ENCODE data around the gene GNAQ.
"Not testable (repeated sequence)": the region's sequence is repeated elsewhere in the genome, so short reads cannot be mapped to it uniquely, and the experiment has no call there.

GNAQ gene

DNA sequence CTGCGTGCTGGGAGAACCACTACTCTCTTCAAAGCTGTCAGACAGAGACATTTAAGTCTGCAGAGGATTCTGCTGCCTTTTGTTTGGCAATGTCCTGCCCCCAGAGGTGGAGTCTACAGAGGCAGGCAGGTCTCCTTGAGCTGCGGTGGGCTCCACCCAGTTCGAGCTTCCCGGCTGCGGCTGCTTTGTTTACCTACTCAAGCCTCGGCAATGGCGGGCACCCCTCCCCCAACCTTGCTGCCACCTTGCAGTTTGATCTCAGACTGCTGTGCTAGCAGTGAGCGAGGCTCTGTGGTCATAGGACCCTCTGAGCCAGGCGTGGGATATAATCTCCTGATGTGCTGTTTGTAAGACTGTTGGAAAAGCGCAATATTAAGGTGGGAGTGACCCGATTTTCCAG is 343.9 kb downstream of the GNAQ start:
- not testable (repeated sequence) for DNase-seq (ENCODE audit: low spot score)

DNA sequence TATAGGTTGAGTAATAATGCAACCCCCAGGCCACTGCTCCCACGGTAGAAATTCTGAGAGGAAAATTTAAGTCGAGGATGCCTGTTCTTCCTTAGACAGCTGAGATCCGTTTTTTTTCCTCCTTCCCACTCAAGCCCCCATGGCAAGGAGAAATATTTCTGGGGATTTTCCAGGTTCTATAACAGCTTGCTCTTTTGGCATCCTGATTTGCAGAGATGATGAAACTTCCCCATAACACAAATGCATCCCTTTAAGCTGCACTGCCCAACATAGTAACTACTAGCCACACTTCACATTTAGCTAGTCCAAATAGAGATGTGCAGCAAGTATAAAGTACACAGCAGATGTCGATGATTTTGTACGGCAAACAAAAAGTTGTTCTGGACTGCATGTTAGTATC is 351.0 kb downstream of the GNAQ start:
- no peak for DNase-seq (ENCODE audit: low spot score)

DNA sequence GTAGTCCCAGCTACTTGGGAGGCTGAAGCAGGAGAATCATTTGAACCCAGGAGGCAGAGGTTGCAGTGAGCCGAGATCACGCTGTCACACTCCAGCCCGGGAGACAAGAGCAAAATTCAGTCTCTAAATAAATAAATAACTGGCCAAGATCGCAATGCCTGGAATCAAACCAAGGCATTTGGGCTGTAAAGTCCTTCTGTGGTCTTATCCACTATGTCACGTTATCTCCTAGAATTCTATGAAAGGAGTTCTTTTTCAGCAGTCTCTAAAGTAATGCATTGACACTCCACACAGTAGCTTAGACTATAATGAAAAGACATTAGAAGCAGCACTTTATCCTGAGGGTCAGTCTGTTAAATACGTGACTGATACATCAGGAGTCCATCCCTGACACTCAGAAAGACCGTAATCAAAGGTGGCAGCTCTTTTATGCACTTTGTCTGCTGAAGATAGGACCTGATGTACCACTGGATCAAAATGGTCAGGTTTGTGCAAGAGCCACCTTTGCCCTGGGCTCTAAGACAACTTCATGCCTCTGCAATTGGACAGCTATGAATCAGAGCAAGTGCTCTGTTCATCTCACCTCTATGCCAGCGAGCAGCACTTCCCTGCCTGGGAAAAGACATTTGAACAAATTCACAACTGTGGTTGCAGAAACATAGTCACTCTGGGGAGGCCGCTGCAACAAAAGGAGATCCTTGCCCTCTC is 351.8 kb downstream of the GNAQ start:
- DNase-seq (ENCODE audit: low spot score), result no peak

DNA sequence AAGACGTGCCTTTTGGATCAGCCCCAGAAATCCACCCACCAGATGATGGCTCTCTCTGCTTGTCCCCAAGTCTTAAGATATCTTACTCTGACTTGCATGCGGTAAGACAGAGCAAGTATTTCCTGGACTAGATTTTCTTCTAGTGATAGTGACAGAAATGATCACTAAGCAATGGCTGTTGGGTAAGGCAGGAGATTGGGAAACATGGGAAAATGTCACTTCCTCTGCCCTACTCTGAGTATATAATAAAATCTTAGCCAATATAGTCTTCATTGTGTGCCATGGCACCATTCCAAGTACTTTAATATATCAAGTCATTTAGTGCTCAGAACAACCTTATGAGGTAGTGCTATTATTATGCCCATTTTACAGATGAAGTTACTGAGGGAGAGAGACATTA is 352.5 kb downstream of the GNAQ start:
- DNase-seq (ENCODE audit: low spot score), result no peak

DNA sequence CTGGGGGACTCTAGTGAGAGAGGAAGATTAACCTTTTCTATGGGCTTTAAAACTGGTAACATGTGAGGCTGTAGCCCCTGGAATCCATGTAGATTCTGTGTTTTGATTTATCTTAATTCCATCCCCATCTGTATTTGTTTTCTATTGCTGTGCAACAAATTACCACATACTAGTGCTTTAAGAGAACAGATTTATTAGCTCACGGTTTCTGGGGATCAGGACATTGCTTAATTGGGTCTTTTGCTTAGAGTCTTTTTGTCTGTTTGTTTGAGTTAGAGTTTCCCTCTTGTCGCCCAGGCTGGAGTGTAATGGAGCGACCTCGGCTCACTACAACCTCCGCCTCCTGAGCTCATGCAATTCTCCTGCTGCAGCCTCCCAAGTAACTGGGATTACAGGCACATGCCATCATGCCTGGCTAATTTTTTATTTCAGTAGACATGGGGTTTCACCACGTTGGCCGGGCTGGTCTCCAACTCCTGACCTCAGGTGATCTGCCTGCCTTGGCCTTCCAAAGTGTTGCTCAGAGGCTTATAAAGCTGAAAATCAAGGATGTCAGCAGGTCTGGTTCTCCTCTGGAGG is 353.6 kb downstream of the GNAQ start:
- DNase-seq (ENCODE audit: low spot score), result no peak

DNA sequence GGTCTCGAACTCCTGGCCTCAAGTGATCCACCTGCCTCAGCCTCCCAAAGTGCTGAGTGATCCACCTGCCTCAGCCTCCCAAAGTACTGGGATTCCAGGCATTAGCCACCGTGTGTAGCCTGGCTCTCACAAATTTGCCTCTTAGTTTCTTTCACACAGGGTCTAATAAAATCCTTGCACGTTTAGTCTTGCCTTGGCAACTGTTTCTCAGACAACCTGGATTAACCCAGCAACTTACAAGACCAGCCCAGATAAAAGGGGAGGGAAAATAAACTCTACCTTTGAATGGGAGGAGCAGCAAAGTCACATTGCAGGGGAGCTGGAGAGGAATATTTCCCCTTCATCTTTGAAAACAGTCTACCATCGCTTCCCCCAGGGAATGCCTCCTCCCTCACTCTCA is 354.2 kb downstream of the GNAQ start:
- DNase-seq (ENCODE audit: low spot score), result no peak

DNA sequence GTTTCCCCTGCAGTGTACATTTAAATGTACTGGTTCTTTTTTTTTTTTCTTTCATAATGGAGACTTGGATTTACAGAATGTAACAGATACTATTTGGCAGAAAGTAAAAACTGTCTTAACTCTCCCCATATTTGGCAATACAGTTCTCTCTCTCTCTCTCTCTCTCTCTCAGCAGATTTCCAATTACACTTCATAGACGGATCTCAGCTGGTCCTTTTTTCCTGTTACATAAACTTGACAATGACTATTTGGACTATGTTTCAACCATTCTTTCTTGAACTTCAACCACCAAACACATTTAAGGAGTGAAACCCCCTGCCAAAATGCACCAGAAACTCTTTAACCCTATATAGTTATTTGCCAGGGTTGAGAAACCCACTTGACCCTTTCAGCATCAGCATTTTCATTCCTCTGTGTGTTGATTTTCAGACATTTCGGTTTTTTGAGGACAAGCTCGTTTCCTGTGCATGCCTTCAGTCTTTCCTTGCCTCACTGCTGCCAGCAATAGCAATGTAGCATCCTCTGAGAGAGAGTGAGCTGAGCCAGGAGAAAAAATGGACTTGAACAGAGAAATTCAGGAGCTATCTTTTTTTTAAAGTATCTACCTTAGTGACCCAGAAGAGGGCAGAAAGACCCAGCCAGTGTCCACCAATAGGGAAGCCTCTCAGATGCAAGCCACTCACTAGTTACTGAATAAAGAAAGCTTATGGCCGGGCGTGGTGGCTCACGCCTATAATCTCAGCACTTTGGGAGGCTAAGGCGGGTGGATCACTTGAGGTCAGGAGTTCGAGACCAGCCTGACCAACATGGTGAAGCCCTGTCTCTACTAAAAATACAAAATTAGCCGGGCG is 357.4 kb downstream of the GNAQ start:
- DNase-seq (ENCODE audit: low spot score), result no peak

DNA sequence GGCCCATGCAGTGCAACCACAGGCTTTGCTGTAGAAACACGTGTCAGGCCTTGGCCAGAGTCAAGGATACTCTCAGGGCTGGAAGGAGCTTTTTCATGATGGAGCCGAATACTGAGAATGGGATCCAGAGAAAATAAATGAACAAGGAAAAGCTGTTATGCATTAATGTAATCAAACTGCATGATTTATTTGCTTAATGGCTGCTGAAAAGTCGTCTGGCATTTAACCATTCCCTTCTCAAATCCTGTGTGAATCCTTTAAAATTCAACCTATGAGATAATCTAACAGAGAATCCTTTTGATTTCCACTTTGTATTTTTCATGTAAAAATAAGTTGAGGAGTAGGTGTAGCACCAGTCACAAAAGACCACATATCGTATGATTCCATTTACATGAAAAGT is 359.4 kb downstream of the GNAQ start:
- DNase-seq (ENCODE audit: low spot score), result no peak

DNA sequence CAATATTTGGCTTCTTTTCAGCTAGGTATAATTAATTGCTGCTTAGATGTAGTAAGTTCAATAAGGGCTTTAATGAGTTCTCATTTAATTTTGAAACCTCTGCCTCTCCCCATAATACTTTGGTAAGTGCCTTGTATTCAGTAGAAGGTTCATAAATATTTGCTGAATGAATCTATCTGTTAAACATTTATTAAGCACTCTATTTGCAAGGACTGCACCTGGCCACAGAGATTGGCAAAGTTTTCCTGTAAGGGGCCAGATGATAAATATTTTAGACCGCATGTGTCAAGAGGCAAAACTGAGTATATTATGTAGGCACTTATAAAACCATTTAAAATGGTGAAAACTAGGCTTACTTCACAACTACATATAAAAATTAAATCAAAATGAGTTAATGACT is 364.5 kb downstream of the GNAQ start:
- no peak for DNase-seq (ENCODE audit: low spot score)
